Endothelial cell (in vitro differentiated cells): ENCODE data around the gene PPP1R3F. TPM values are rescaled to one million over a fixed set of nuclear protein-coding genes. Genes with fewer than 3 reads are reported as not detected.
A peak's percentile ranks its signal among the peaks of the same experiment; 100 is the strongest.

Source experiments
- DNase-seq: peaks from one replicate; pipeline ENCODE4 v3.0.0; 2021; ENCODE audit warnings: low spot score
- H3K27ac Mint-ChIP-seq: one replicate; pipeline ENCODE4 v1.8.0; 2021; ENCODE audit warnings: mixed read lengths, inconsistent platforms; ENCODE audit not compliant: unreplicated experiment
- H3K27me3 Mint-ChIP-seq: one replicate; pipeline ENCODE4 v1.8.0; 2021; ENCODE audit warnings: mild to moderate bottlenecking, moderate library complexity, mixed read lengths, inconsistent platforms; ENCODE audit not compliant: unreplicated experiment
- H3K36me3 Mint-ChIP-seq: one replicate; pipeline ENCODE4 v1.8.0; 2021; ENCODE audit warnings: mild to moderate bottlenecking, low read depth, mixed read lengths, inconsistent platforms; ENCODE audit not compliant: unreplicated experiment
- H3K4me1 Mint-ChIP-seq: one replicate; pipeline ENCODE4 v1.8.0; 2021; ENCODE audit warnings: mild to moderate bottlenecking, mixed read lengths, inconsistent platforms; ENCODE audit not compliant: unreplicated experiment
- H3K4me3 Mint-ChIP-seq: one replicate; pipeline ENCODE4 v1.8.0; 2021; ENCODE audit warnings: mild to moderate bottlenecking, mixed read lengths, inconsistent platforms; ENCODE audit not compliant: unreplicated experiment
- H3K9me3 Mint-ChIP-seq: one replicate; pipeline ENCODE4 v1.8.0; 2021; ENCODE audit warnings: mixed read lengths, inconsistent platforms; ENCODE audit not compliant: unreplicated experiment
- CTCF ChIP-seq: fragments of 200-600 bp; sonication (generic); IDR thresholded peaks from one replicate; pipeline ENCODE4 v1.5.0; 2021; ENCODE audit warnings: antibody characterized with exemption; ENCODE audit not compliant: unreplicated experiment
- total RNA-seq: library from RNA; stranded (reverse); fragmentation: NEBNext Ultra II Directional; extraction: Animal tissue kit (Norgen Biotek cat#: 25700); gene quantifications from one replicate; pipeline ENCODE4 v1.2.1, GENCODE V29; 2021; ENCODE audit not compliant: unreplicated experiment

PPP1R3F gene
- total RNA-seq, 1 donor from 2014 or later = 6.0 TPM

GRCh38 chrX:49286136-49286535 lies 16.5 kb downstream of the PPP1R3F start:
- H3K4me1 Mint-ChIP-seq = no peaks in the 10 kb centered on the region
- H3K27ac Mint-ChIP-seq = no peak overlapping the region
- TF ChIP-seq CTCF = no peak
- no peaks in the 10 kb centered on the region for H3K36me3 Mint-ChIP-seq
- peaks cover 3% of the 10 kb centered on the region for H3K27me3 Mint-ChIP-seq
- no peaks in the 10 kb centered on the region for H3K9me3 Mint-ChIP-seq
- no peak for DNase-seq
- no peak overlapping the region for H3K4me3 Mint-ChIP-seq

GRCh38 chrX:49286581-49286980 lies 17.0 kb downstream of the PPP1R3F start:
- Mint-ChIP-seq H3K4me3 (no peak overlapping the region), H3K36me3 (no peaks in the 10 kb centered on the region), H3K27me3 (peaks cover 3% of the 10 kb centered on the region), H3K27ac (no peak overlapping the region), H3K9me3 (no peaks in the 10 kb centered on the region), H3K4me1 (no peaks in the 10 kb centered on the region)
- no peak for TF ChIP-seq CTCF
- DNase-seq = no peak

- Mint-ChIP-seq H3K27ac (no peak overlapping the region), H3K4me3 (no peak overlapping the region), H3K27me3 (peaks cover 3% of the 10 kb centered on the region), H3K9me3 (no peaks in the 10 kb centered on the region), H3K36me3 (no peaks in the 10 kb centered on the region), H3K4me1 (no peaks in the 10 kb centered on the region)
- TF ChIP-seq CTCF = no peak
- DNase-seq = no peak
Observed at GRCh38 chrX:49287665-49288064, 18.1 kb downstream of the PPP1R3F start.

- TF ChIP-seq CTCF = no peak
Observed at GRCh38 chrX:49290215-49290614, 20.6 kb downstream of the PPP1R3F start.

GRCh38 chrX:49291615-49292337 lies 22.2 kb downstream of the PPP1R3F start:
- DNase-seq = peak; percentile 76
- peak; percentile 67 for TF ChIP-seq CTCF
- Mint-ChIP-seq H3K36me3 (no peaks in the 10 kb centered on the region), H3K27ac (no peak overlapping the region), H3K4me1 (no peaks in the 10 kb centered on the region), H3K9me3 (no peaks in the 10 kb centered on the region), H3K4me3 (no peak overlapping the region), H3K27me3 (peaks cover 2% of the 10 kb centered on the region)

More at GRCh38 chrX:49290215-49290614, 20.6 kb downstream of the PPP1R3F start:
- no peaks in the 10 kb centered on the region for H3K9me3 Mint-ChIP-seq
- peaks cover 2% of the 10 kb centered on the region for H3K27me3 Mint-ChIP-seq
- H3K27ac Mint-ChIP-seq = no peak overlapping the region
- no peaks in the 10 kb centered on the region for H3K4me1 Mint-ChIP-seq
- no peaks in the 10 kb centered on the region for H3K36me3 Mint-ChIP-seq
- DNase-seq = no peak
- no peak overlapping the region for H3K4me3 Mint-ChIP-seq
